ENCODE data around the gene TMEM54. TPM values are rescaled to one million over a fixed set of nuclear protein-coding genes. Genes with fewer than 3 reads are reported as not detected.

The TMEM54 gene
- total RNA-seq, 1 experiment from 2014 or later, result 61.5 TPM

DNA sequence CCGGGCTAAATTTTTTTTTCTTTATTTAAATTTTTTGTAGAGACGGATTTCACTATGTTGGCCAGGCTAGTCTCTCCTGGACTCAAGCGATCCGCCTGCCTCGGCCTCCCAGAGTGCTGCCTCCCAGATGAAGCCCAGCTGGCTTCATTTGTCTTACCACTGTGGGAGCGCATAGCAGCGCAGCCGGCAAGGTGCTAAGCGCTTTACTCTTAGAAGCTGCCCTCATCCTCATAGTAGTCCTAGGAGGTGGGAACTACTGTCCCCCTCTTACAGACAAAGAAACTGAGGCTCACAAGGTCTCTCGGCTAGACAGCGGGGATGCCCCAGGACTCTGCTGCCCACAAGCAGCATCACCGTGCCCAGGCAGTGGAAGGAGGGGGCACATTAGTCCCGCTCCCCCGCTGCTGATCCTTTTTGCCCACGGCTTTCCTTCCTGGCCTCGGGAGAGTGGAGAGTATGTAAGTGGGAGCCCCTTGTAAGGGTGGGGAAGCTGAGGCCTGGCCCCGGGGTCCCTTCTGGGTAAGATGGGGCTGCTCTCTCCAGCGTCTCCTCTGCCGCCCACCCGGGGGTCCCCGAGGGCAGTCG is 726 bp downstream of the TMEM54 start:
- H3K36me3 ChIP-seq (ENCODE audit: control insufficient read depth, insufficient read depth, low read length), result no peaks in the 10 kb centered on the region; the same call in 1 of the 2 replicates
- ATAC-seq, result peak; percentile 39
- H3K27ac ChIP-seq (ENCODE audit: low read length), result peak overlapping the region; percentile 65
- H3K27me3 ChIP-seq (ENCODE audit: control insufficient read depth, insufficient read depth, low read length), result no peaks in the 10 kb centered on the region
- H3K4me3 ChIP-seq (ENCODE audit: low read depth in 2 of 2, low read length in 2 of 2), result peak overlapping the region; percentile 57 to 74
- H3K4me1 ChIP-seq (ENCODE audit: control insufficient read depth, insufficient read depth, low read length), result 0 out of 2 replicates have a peak, but pooled peaks cover 5% of the 10 kb centered on the region
- TF ChIP-seq, protein P1, sequence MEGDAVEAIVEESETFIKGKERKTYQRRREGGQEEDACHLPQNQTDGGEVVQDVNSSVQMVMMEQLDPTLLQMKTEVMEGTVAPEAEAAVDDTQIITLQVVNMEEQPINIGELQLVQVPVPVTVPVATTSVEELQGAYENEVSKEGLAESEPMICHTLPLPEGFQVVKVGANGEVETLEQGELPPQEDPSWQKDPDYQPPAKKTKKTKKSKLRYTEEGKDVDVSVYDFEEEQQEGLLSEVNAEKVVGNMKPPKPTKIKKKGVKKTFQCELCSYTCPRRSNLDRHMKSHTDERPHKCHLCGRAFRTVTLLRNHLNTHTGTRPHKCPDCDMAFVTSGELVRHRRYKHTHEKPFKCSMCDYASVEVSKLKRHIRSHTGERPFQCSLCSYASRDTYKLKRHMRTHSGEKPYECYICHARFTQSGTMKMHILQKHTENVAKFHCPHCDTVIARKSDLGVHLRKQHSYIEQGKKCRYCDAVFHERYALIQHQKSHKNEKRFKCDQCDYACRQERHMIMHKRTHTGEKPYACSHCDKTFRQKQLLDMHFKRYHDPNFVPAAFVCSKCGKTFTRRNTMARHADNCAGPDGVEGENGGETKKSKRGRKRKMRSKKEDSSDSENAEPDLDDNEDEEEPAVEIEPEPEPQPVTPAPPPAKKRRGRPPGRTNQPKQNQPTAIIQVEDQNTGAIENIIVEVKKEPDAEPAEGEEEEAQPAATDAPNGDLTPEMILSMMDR (IDR thresholded peaks at IDR 0.05), result no peak
- no peak for TF ChIP-seq POLR2AphosphoS5 (IDR thresholded peaks at IDR 0.05; ENCODE audit: low read depth, low read length)
- TF ChIP-seq SIN3A (IDR thresholded peaks at IDR 0.05; ENCODE audit: borderline replicate concordance, insufficient read depth, low read depth, low read length), result no peak
- TF ChIP-seq, protein P2, sequence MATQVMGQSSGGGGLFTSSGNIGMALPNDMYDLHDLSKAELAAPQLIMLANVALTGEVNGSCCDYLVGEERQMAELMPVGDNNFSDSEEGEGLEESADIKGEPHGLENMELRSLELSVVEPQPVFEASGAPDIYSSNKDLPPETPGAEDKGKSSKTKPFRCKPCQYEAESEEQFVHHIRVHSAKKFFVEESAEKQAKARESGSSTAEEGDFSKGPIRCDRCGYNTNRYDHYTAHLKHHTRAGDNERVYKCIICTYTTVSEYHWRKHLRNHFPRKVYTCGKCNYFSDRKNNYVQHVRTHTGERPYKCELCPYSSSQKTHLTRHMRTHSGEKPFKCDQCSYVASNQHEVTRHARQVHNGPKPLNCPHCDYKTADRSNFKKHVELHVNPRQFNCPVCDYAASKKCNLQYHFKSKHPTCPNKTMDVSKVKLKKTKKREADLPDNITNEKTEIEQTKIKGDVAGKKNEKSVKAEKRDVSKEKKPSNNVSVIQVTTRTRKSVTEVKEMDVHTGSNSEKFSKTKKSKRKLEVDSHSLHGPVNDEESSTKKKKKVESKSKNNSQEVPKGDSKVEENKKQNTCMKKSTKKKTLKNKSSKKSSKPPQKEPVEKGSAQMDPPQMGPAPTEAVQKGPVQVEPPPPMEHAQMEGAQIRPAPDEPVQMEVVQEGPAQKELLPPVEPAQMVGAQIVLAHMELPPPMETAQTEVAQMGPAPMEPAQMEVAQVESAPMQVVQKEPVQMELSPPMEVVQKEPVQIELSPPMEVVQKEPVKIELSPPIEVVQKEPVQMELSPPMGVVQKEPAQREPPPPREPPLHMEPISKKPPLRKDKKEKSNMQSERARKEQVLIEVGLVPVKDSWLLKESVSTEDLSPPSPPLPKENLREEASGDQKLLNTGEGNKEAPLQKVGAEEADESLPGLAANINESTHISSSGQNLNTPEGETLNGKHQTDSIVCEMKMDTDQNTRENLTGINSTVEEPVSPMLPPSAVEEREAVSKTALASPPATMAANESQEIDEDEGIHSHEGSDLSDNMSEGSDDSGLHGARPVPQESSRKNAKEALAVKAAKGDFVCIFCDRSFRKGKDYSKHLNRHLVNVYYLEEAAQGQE (IDR thresholded peaks at IDR 0.05; ENCODE audit: insufficient read depth in 1 of 2, low read depth in 2 of 2, low read length in 1 of 2), result no peak
- no peak for TF ChIP-seq TCF7L2 (IDR thresholded peaks at IDR 0.05; ENCODE audit: low read depth, low read length)
- DNase-seq (ENCODE audit: low read depth, low spot score), result no peak
- in situ Hi-C loops (cut with HindIII; ENCODE audit: low pct_unique_long_range_greater_than_20kb, low sequenced_read_pairs), result no loop called here
- intact Hi-C loops (cut with micrococcal nuclease; ENCODE audit: unreplicated experiment), result no loop called here
- ChIA-PET POLR2A (no interaction called here), CTCF (no interaction called here)
- no peaks in the 10 kb centered on the region for H3K9me3 ChIP-seq (ENCODE audit: control insufficient read depth, insufficient read depth, low read depth, low read length)
- BruUV-seq (replicated peaks), result no TSS peak

DNA sequence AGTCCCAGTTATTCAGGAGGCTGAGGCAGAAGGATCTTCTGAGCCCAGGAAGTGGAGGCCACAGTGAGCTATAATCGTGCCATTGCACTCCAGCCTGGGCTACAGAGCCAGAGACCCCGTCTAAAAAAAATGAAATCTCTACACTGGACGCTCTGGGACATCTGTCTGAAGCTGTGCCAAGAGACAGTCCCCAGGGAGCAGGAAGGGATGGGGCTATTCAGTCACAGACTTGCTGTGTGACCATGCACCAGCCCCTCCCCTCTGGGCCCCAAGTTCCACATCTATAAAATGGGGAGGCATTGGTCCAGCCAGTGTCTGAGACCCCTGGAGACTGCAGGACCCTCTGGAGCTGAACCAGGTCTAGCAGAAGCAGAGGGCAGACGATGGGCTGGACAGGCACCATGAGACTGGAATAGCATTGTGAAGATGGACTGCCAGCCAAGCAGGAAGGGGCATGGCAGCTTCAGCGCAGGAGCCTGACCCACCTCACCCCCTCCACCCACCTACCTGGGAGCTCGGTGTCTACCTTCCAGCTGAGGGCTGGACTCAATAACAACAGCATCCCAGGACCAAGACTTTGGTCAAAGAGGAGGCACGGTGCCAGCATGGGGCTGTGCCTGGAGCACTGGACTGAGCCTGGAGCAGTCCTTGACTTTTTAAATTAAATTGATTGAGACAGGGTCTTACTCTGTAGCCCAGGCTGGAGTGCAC is 1.4 kb downstream of the TMEM54 start:
- CTCF ChIA-PET, result interaction anchor here (0.5 kb wide), 1 partner anchor 15 kb away, joined by 7 read pairs; no protein-coding TSS in a partner anchor
- ATAC-seq (no peak), DNase-seq (ENCODE audit: low read depth, low spot score) (no peak)
- POLR2A ChIA-PET, result no interaction called here
- in situ Hi-C loops (cut with HindIII; ENCODE audit: low pct_unique_long_range_greater_than_20kb, low sequenced_read_pairs), result no loop called here
- H3K27ac ChIP-seq (ENCODE audit: low read length), result no peak overlapping the region
- H3K9me3 ChIP-seq (ENCODE audit: control insufficient read depth, insufficient read depth, low read depth, low read length), result no peaks in the 10 kb centered on the region
- intact Hi-C loops (cut with micrococcal nuclease; ENCODE audit: unreplicated experiment), result no loop called here
- H3K4me3 ChIP-seq (ENCODE audit: low read depth in 2 of 2, low read length in 2 of 2), result no peak overlapping the region
- H3K36me3 ChIP-seq (ENCODE audit: control insufficient read depth, insufficient read depth, low read length), result no peaks in the 10 kb centered on the region; the same call in 1 of the 2 replicates
- BruUV-seq (replicated peaks), result no TSS peak
- H3K27me3 ChIP-seq (ENCODE audit: control insufficient read depth, insufficient read depth, low read length), result no peaks in the 10 kb centered on the region
- TF ChIP-seq SIN3A (IDR thresholded peaks at IDR 0.05; ENCODE audit: borderline replicate concordance, insufficient read depth, low read depth, low read length), result no peak
- TF ChIP-seq TCF7L2 (IDR thresholded peaks at IDR 0.05; ENCODE audit: low read depth, low read length), result no peak
- TF ChIP-seq, protein P2 (IDR thresholded peaks at IDR 0.05; ENCODE audit: insufficient read depth in 1 of 2, low read depth in 2 of 2, low read length in 1 of 2), result no peak
- no peak for TF ChIP-seq POLR2AphosphoS5 (IDR thresholded peaks at IDR 0.05; ENCODE audit: low read depth, low read length)
- H3K4me1 ChIP-seq (ENCODE audit: control insufficient read depth, insufficient read depth, low read length), result 0 out of 2 replicates have a peak, but pooled peaks cover 5% of the 10 kb centered on the region

All from Panc1 (cell line).